GM15510 (cell line): Measurements from ENCODE around the gene AQP6.

Experiments
- POLR2A ChIP-seq: IDR thresholded peaks from 3 replicates; pipeline ENCODE4 v1.6.1; 2011; ENCODE audit warnings: borderline replicate concordance; ENCODE audit not compliant: insufficient read length; ENCODE audit errors: extremely low read depth

Gene AQP6, protein sequence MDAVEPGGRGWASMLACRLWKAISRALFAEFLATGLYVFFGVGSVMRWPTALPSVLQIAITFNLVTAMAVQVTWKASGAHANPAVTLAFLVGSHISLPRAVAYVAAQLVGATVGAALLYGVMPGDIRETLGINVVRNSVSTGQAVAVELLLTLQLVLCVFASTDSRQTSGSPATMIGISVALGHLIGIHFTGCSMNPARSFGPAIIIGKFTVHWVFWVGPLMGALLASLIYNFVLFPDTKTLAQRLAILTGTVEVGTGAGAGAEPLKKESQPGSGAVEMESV

DNA sequence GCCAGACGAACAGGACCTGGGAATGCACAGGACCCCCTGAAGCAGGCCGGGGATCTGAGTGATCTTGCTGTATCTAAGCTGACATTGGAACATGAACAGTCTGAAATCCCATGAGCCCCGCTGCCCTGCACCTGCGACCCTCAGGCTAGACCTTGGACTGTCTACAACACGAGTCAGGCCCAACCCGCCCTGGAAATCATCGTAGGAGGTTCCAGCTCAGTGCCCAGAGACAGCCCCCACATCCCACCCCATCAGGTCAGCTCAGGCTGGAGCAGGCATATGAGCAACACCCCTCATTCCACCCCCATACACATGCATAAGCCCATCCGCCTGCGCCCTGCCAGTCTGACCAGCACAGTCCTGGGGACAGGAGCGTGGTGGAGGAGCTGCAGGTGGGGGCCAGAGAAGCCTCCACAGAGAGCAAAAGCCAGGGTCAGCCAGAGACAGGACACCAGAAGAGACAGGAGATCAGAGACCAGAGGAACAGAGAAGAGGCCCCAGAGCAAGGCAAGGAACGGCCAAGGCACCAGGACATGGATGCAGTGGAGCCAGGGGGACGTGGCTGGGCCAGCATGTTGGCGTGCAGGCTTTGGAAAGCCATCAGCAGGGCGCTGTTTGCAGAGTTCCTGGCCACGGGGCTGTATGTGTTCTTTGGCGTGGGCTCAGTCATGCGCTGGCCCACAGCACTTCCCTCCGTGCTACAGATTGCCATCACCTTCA, at the start of gene AQP6:
Gene AQP6 (plus strand): TSS at position 307 of the 720 bp plus-strand sequence. CDS start 227 bp downstream, at position 534.
- no peak for TF ChIP-seq POLR2A

- no peak for TF ChIP-seq POLR2A
These were observed 49.6 kb upstream of the AQP6 start for GRCh38 chr12:49923035-49923644.

DNA sequence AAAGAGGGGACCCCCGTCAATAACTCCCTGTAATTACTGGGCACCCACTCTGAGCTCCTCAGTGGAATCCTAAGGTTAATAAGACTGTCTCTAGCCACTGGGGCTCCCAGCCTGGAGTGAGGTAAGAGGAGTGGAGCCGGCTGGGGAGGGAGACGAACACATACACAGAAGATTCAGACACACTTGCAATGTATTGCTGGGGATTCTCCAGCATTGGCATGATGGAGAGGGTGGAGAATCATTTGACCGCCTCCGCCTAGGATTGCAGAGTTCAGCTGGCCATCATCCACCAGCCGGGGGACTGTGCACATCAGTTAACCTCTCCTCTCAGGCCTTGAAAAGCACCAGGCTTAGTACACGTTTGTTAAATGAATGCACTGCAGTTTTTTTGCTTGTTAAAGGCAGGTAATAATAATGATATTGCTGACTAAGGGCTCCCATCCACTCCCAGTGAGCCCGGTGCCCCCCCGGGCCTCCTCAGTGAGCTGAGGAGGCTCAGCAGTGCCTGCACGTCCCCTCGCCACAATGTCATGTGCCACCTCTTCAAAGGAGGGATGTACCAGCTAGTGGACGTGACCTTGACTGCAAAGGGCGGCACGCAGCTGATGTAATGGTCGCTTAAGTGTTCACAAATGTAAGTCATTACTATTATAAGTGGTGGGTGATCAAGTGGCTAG, 48.7 kb upstream of the AQP6 start:
- no peak for TF ChIP-seq POLR2A

DNA sequence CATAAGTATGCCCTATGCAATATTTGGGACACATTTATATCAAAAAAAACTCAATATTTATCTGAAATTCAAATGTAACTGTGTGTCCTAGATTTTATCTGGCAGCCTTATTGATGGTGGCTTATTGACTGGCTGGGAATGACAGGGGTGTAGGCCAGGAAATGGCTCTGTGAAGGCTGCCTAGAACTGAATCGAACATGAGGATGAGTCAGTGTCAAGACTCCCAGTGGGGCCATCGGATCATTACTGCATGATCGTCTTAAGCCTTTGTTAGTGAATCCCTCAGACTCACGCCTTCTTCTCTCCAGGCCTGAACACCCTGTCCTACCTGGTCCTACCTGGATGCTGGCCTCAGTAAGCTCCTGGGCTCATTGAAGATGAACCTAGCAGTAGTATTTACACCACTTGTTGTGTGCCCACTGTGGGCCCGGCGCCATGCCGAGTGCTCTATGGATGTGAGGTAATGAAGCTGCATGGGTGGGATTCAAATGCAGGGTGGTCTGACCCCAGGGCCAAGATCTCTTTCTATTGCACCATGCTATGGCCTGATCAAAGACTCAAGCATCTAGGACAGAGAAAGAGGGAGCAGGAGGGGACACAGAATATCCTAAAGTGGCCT, 48.0 kb upstream of the AQP6 start:
- TF ChIP-seq POLR2A: no peak

DNA sequence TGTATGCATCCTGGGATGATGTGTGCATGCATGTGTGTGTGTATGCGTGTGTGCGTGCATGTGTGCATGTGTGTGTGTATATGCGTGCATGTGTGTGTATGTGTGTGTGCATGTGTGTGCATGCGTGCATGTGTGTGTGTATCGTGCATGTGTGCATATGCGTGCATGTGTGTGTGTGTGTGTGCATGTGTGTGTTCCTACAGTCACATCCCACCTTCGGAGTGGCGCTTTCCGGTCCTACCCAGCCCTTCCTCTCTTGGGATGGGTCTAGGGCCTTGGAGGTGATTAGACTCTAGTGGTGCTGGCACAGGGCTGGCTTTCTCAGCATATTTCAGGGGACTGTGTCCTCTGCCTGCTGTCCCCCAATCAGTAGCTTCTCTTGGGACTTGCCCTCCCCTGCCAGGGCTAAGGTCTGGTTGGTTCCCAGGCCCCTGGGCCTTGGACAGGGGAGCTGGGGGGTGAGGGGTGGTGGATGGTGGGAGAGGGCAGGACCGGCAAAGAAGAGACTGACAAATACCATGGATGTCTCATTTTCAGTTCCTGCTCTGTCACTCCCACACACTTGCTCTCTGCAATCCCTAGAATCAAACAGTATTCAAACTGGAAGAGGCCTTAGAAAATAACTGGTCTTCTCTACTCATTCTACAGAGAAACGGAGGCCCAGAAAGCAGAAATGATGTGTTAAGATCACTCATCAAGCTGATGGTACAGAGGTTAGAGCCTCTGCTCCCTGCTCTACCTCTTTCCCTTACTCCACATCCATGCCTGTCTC, 47.1 kb upstream of the AQP6 start:
- no peak for TF ChIP-seq POLR2A

GRCh38 chr12:49928471-49928870, 44.3 kb upstream of the AQP6 start:
- TF ChIP-seq POLR2A: no peak

DNA sequence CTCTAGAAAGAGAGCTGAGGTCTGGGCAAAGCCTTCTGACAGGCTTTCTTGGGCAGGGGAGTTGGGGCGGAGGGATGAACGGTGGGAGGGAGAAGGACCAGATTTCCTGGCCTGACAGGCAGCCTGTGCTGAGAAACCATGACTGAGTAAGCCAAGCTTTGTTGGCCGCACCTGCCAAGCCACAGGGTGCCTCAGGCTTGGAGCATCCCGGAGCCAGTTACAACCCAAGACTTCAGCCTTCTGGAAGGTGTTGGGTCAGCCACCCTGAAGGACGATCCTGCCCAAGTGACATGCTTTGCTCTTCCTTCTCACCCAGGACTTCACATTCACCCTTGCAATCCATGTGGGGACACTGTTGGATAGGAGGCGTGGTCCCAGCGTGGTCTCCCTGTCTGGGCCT, 43.2 kb upstream of the AQP6 start:
- TF ChIP-seq POLR2A: no peak

- no peak for TF ChIP-seq POLR2A
These were observed 42.0 kb upstream of the AQP6 start for GRCh38 chr12:49930515-49931288.

- TF ChIP-seq POLR2A: no peak
These were observed 40.7 kb upstream of the AQP6 start for GRCh38 chr12:49932023-49932422.

DNA sequence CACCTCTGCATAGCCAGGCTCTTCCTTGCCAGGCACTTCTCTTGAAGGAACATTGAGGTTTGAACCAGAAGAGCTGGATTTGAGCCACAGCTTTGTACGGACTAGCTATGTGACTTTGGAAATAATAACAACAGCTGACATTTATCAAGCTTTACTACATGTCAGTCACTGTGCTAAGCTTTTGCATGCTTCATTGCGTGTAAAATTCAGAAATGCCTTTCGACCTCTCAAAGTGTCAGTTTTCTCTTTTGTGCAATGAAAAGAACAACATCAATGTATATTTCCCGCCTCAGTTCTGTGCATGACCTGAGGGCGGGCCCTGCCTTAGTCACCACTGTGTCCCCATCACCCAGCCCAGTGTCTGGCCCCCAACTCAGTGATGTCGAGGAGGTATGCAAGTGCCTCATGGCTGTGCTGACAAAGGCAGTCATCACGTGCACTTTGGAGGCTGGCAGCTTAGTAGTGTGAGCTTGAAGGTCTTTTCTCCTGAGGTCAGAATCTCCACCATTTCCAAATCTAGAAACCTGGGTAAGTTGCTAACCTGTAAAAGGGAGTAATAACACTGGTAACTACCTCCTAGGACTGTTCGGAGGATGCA, 40.1 kb upstream of the AQP6 start:
- no peak for TF ChIP-seq POLR2A

DNA sequence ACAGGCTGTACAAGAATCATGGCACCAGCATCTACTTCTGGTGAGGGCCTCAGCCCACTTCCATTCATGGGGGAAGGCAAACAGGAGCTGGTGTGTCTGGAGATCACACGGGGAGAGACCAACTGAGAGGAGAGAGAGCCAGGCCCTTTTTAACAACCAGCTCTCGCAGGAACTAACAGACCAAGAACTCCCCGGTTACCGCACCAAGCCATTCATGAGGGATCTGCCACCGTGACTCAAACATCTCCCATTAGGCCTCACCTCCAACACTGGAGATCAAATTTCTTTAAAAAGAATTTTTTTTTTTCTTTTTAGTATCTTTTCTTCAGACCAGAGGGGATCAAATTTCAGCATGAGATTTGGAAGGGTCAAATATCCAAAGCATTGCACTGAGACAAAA, 39.0 kb upstream of the AQP6 start:
- TF ChIP-seq POLR2A: no peak

GRCh38 chr12:49934505-49934904, 38.2 kb upstream of the AQP6 start:
- no peak for TF ChIP-seq POLR2A

- TF ChIP-seq POLR2A: no peak
These were observed 35.8 kb upstream of the AQP6 start for GRCh38 chr12:49936925-49937324.
